ENCODE measurements around the gene MRPL12. TPM values are rescaled to one million over a fixed set of nuclear protein-coding genes. Genes with fewer than 3 reads are reported as not detected.

MRPL12 gene
- total RNA-seq, 2 donors from 2014 or later: 53.4 to 63.5 TPM

DNA sequence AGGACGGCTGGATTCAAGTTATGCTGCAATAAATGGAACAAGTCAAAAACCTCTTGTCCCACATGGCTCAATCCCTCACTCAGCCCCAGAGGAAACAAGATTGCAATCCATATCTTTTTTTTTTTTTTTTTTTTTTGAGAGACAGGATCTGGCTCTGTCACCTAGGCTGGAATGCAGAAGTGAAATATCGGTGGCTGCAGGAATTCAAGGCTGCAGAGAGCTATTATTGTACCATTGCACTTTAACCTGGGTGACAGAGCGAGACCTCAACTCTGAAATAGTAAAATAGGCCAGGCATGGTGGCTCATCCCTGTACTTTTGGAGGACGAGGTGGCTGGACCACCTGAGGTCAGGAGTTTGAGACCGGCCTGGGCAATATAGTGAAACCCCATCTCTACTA, 44.1 kb upstream of the MRPL12 start:
- intact Hi-C loops (cut with DNase I): no loop called here
- peak overlapping the region; percentile 86 to 90 for H3K27ac ChIP-seq

DNA sequence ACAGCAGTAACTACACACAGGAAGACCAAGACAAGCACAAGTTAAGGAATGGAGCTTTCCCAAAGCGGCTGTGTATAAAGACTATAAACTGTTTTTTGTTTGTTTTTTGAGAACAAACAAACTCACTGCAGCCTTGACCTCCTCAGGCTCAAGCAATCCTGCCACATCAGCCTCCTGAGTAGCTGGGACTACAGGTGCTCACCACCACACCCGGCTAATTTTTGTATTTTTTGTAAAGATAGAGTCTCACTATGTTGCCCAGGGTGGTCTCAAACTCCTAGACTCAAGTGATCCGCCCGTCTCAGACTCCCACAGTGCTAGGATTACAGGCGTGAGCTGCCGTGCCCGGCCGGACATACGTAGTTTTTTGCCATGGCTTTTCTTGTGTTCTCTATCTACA, 42.7 kb upstream of the MRPL12 start:
- TF ChIP-seq POLR2AphosphoS5 (IDR thresholded peaks at IDR 0.05) (no peak), POLR2A (IDR thresholded peaks at IDR 0.05) (no peak)
- TF ChIP-seq, protein P1, sequence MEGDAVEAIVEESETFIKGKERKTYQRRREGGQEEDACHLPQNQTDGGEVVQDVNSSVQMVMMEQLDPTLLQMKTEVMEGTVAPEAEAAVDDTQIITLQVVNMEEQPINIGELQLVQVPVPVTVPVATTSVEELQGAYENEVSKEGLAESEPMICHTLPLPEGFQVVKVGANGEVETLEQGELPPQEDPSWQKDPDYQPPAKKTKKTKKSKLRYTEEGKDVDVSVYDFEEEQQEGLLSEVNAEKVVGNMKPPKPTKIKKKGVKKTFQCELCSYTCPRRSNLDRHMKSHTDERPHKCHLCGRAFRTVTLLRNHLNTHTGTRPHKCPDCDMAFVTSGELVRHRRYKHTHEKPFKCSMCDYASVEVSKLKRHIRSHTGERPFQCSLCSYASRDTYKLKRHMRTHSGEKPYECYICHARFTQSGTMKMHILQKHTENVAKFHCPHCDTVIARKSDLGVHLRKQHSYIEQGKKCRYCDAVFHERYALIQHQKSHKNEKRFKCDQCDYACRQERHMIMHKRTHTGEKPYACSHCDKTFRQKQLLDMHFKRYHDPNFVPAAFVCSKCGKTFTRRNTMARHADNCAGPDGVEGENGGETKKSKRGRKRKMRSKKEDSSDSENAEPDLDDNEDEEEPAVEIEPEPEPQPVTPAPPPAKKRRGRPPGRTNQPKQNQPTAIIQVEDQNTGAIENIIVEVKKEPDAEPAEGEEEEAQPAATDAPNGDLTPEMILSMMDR (IDR thresholded peaks at IDR 0.05): no peak
- H3K4me1 ChIP-seq (replicated peaks): peaks cover 4% of the 10 kb centered on the region
- peak overlapping the region; percentile 86 to 90 for H3K27ac ChIP-seq
- DNase-seq (ENCODE audit: low spot score): no peak
- H3K36me3 ChIP-seq: no peaks in the 10 kb centered on the region
- no peak overlapping the region for H3K4me3 ChIP-seq
- intact Hi-C loops (cut with DNase I): no loop called here
- H3K27me3 ChIP-seq (replicated peaks; ENCODE audit: insufficient read depth): no peaks in the 10 kb centered on the region
- 86% methylated on average over 9 of the region's 9 CpGs for WGBS
- no peaks in the 10 kb centered on the region for H3K9me3 ChIP-seq

More for the DNA sequence above, 44.1 kb upstream of the MRPL12 start:
- no peaks in the 10 kb centered on the region for H3K9me3 ChIP-seq
- no peaks in the 10 kb centered on the region for H3K27me3 ChIP-seq (replicated peaks; ENCODE audit: insufficient read depth)
- 77% methylated on average over 5 of the region's 5 CpGs for WGBS
- H3K4me1 ChIP-seq (replicated peaks): no peaks in the 10 kb centered on the region
- H3K36me3 ChIP-seq: no peaks in the 10 kb centered on the region
- no peak overlapping the region for H3K4me3 ChIP-seq
- DNase-seq (ENCODE audit: low spot score): no peak
- TF ChIP-seq POLR2A (IDR thresholded peaks at IDR 0.05): no peak
- no peak for TF ChIP-seq POLR2AphosphoS5 (IDR thresholded peaks at IDR 0.05)
- TF ChIP-seq, protein P1 (IDR thresholded peaks at IDR 0.05): no peak

DNA sequence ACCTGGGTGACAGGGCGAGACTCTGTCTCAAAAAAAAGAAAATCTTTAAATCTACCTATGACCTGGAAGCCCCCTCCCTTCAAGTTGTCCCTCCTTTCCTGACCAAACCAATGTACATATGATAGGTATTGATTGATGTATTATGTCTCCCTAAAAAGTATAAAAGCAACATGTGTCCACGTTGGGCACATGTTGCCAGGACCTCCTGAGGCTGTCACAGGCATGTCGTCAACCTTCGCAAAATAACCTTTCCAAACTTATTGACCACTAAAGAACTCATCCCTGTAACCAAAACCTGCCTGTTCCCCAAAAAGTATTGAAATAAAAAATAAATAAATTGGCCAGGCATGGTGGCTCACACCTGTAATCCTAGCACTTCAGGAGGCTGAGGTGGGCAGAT, 41.2 kb upstream of the MRPL12 start:
- 95% methylated on average over 4 of the region's 4 CpGs for WGBS
- Histone ChIP-seq H3K27me3 (replicated peaks; ENCODE audit: insufficient read depth) (no peaks in the 10 kb centered on the region), H3K9me3 (no peaks in the 10 kb centered on the region), H3K27ac (peak overlapping the region in 1 of 2 donors; percentile 15), H3K4me3 (no peak overlapping the region), H3K36me3 (no peaks in the 10 kb centered on the region), H3K4me1 (replicated peaks) (peaks cover 5% of the 10 kb centered on the region)
- intact Hi-C loops (cut with DNase I): no loop called here
- no peak for TF ChIP-seq POLR2A (IDR thresholded peaks at IDR 0.05)
- TF ChIP-seq, protein P1 (IDR thresholded peaks at IDR 0.05): no peak
- TF ChIP-seq POLR2AphosphoS5 (IDR thresholded peaks at IDR 0.05): no peak
- no peak for DNase-seq (ENCODE audit: low spot score)

DNA sequence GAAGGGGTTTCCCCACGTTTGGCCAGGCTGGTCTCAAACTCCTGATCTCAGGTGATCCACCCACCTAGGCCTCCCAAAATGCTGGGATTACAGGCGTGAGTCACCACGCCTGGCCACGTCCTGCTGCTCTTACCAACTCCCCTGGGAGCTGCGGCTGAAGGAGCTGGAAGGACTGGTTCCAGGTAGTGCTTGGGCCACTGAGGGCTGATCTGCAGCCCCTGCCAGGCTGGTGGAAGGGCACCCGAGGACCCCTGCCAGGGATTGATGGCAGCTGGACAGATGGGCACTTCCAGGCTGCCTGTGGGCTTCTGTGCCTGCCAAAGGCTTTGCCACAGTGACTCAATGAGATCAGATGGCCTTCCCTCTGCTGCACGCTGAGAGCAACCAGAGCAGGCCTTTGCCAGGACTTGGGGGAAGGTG, 39.1 kb upstream of the MRPL12 start:
- Histone ChIP-seq H3K27me3 (replicated peaks; ENCODE audit: insufficient read depth) (no peaks in the 10 kb centered on the region), H3K4me1 (replicated peaks) (peaks cover 11% of the 10 kb centered on the region), H3K36me3 (no peaks in the 10 kb centered on the region), H3K27ac (no peak overlapping the region), H3K4me3 (no peak overlapping the region), H3K9me3 (no peaks in the 10 kb centered on the region)
- TF ChIP-seq, protein P1 (IDR thresholded peaks at IDR 0.05): no peak
- TF ChIP-seq POLR2AphosphoS5 (IDR thresholded peaks at IDR 0.05): no peak
- no peak for TF ChIP-seq POLR2A (IDR thresholded peaks at IDR 0.05)
- WGBS: 77% methylated on average over 7 of the region's 7 CpGs
- no peak for DNase-seq (ENCODE audit: low spot score)
- intact Hi-C loops (cut with DNase I): no loop called here
